Measurements from ENCODE around the gene FAM20B.
A peak's percentile ranks its signal among the peaks of the same experiment; 100 is the strongest.

Gene FAM20B

GRCh38 chr1:179107706-179108629 is 82.3 kb downstream of the FAM20B start:
- Mint-ChIP-seq H3K4me3 (no peak overlapping the region), H3K27ac (peak overlapping the region; percentile 64), H3K27me3 (ENCODE audit: low read depth, poor library complexity) (no peaks in the 10 kb centered on the region), H3K4me1 (no peaks in the 10 kb centered on the region), H3K36me3 (ENCODE audit: low read depth) (peaks cover 31% of the 10 kb centered on the region), H3K9me3 (no peaks in the 10 kb centered on the region)
- DNase-seq: no peak
- TF ChIP-seq CTCF (IDR thresholded peaks at IDR 0.05): no peak

- H3K9me3 Mint-ChIP-seq: no peaks in the 10 kb centered on the region
- no peaks in the 10 kb centered on the region for H3K4me1 Mint-ChIP-seq
- no peak overlapping the region for H3K27ac Mint-ChIP-seq
- no peaks in the 10 kb centered on the region for H3K27me3 Mint-ChIP-seq (ENCODE audit: low read depth, poor library complexity)
- DNase-seq: no peak
- TF ChIP-seq CTCF (IDR thresholded peaks at IDR 0.05): no peak
- H3K36me3 Mint-ChIP-seq (ENCODE audit: low read depth): peaks cover 35% of the 10 kb centered on the region
- no peak overlapping the region for H3K4me3 Mint-ChIP-seq
Measured at GRCh38 chr1:179108644-179109043, 83.0 kb downstream of the FAM20B start.

- DNase-seq: no peak
- Mint-ChIP-seq H3K9me3 (no peaks in the 10 kb centered on the region), H3K27ac (no peak overlapping the region), H3K4me3 (no peak overlapping the region), H3K27me3 (ENCODE audit: low read depth, poor library complexity) (no peaks in the 10 kb centered on the region), H3K4me1 (peaks cover 6% of the 10 kb centered on the region), H3K36me3 (ENCODE audit: low read depth) (peaks cover 63% of the 10 kb centered on the region)
- TF ChIP-seq CTCF (IDR thresholded peaks at IDR 0.05): no peak
Measured at GRCh38 chr1:179115181-179115580, 89.5 kb downstream of the FAM20B start.

- peak overlapping the region; percentile 42 for H3K27ac Mint-ChIP-seq
- H3K36me3 Mint-ChIP-seq (ENCODE audit: low read depth): peaks cover 49% of the 10 kb centered on the region
- no peak for DNase-seq
- no peaks in the 10 kb centered on the region for H3K9me3 Mint-ChIP-seq
- H3K4me1 Mint-ChIP-seq: peaks cover 6% of the 10 kb centered on the region
- H3K27me3 Mint-ChIP-seq (ENCODE audit: low read depth, poor library complexity): no peaks in the 10 kb centered on the region
- TF ChIP-seq CTCF (IDR thresholded peaks at IDR 0.05): no peak
- no peak overlapping the region for H3K4me3 Mint-ChIP-seq
Measured at GRCh38 chr1:179119513-179119912, 93.8 kb downstream of the FAM20B start.

- H3K36me3 Mint-ChIP-seq (ENCODE audit: low read depth): peaks cover 52% of the 10 kb centered on the region
- no peak overlapping the region for H3K27ac Mint-ChIP-seq
- no peak overlapping the region for H3K4me3 Mint-ChIP-seq
- H3K4me1 Mint-ChIP-seq: peaks cover 6% of the 10 kb centered on the region
- no peak for DNase-seq
- no peak for TF ChIP-seq CTCF (IDR thresholded peaks at IDR 0.05)
- H3K9me3 Mint-ChIP-seq: no peaks in the 10 kb centered on the region
- H3K27me3 Mint-ChIP-seq (ENCODE audit: low read depth, poor library complexity): no peaks in the 10 kb centered on the region
Measured at GRCh38 chr1:179120736-179121135, 95.0 kb downstream of the FAM20B start.
